Astrocyte (in vitro differentiated cells and primary cell): ENCODE results near the gene IFT20.
"Not testable (repeated sequence)": the region's sequence is repeated elsewhere in the genome, so short reads cannot be mapped to it uniquely, and the experiment has no call there.

Experiments
- CTCF ChIP-seq: IDR thresholded peaks from 2 replicates; pipeline ENCODE4 v1.5.1; 2011; ENCODE audit warnings: low read depth, mild to moderate bottlenecking, inconsistent platforms, low read length, moderate library complexity; ENCODE audit not compliant: insufficient read depth
- EZH2 ChIP-seq: IDR thresholded peaks from 2 replicates; pipeline ENCODE4 v1.6.1; 2012; ENCODE audit warnings: mild to moderate bottlenecking, low read length, inconsistent platforms; ENCODE audit not compliant: insufficient read depth

GRCh38 chr17:28338769-28339212 lies 3.5 kb upstream of the IFT20 start:
- not testable (repeated sequence) for TF ChIP-seq CTCF, EZH2
